OCI-LY1 (cell line): Measurements from ENCODE around the gene NSG1.
"Not testable (repeated sequence)": the region's sequence is repeated elsewhere in the genome, so short reads cannot be mapped to it uniquely, and the experiment has no call there.

Source experiments
- EZH2 ChIP-seq: fragments of 200-600 bp; sonication (generic), shearing (Covaris generic); IDR thresholded peaks from 2 replicates; pipeline ENCODE4 v1.8.0; 2017; ENCODE audit warnings: borderline replicate concordance, mixed run types, mild to moderate bottlenecking, antibody characterized with exemption, low read length, moderate library complexity, mixed read lengths
- TF ChIP-seq, protein P1 (sequence below): fragments of 200-600 bp; sonication (generic), shearing (Covaris generic); IDR thresholded peaks from 2 replicates; pipeline ENCODE4 v1.5.1; 2017; ENCODE audit warnings: mild to moderate bottlenecking, antibody characterized with exemption, low read length, moderate library complexity, mixed read lengths

- TF ChIP-seq, protein P1, sequence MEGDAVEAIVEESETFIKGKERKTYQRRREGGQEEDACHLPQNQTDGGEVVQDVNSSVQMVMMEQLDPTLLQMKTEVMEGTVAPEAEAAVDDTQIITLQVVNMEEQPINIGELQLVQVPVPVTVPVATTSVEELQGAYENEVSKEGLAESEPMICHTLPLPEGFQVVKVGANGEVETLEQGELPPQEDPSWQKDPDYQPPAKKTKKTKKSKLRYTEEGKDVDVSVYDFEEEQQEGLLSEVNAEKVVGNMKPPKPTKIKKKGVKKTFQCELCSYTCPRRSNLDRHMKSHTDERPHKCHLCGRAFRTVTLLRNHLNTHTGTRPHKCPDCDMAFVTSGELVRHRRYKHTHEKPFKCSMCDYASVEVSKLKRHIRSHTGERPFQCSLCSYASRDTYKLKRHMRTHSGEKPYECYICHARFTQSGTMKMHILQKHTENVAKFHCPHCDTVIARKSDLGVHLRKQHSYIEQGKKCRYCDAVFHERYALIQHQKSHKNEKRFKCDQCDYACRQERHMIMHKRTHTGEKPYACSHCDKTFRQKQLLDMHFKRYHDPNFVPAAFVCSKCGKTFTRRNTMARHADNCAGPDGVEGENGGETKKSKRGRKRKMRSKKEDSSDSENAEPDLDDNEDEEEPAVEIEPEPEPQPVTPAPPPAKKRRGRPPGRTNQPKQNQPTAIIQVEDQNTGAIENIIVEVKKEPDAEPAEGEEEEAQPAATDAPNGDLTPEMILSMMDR: not testable (repeated sequence)
- TF ChIP-seq EZH2: not testable (repeated sequence)
Measured at GRCh38 chr4:4348585-4348984, 38.3 kb upstream of the NSG1 start.
